Gastrocnemius medialis (tissue), 4 donors: ENCODE measurements around the gene ITGB1. TPM values are rescaled to one million over a fixed set of nuclear protein-coding genes. Genes with fewer than 3 reads are reported as not detected.

Experiments used
- ATAC-seq, 2 donors: fragments of 150-250 bp; one replicate each; pipeline ENCODE4 v1.9.1; 2016
- DNase-seq, 2 donors: peaks; one replicate each; pipeline ENCODE4 v3.0.0-alpha.2; 2019
- H3K27ac ChIP-seq, 4 donors: fragments of 200-600 bp; sonication (generic); 1 replicate in 1 of 4; 2 replicates in 3 of 4; pipeline ENCODE4 v1.5.1; 2016 to 2018; ENCODE audit warnings: mild to moderate bottlenecking in 2 of 4, moderate library complexity in 1 of 4
- H3K27me3 ChIP-seq, 3 donors: fragments of 200-600 bp; sonication (generic) in 2 of 3; 1 replicate in 1 of 3; 2 replicates in 2 of 3; pipeline versions ENCODE4 v1.5.1 to v1.6.0; 2016 to 2019; ENCODE audit warnings: mild to moderate bottlenecking in 1 of 3, moderate library complexity in 1 of 3
- H3K36me3 ChIP-seq, 2 donors: fragments of 200-600 bp; sonication (generic) in 1 of 2; one replicate each; pipeline ENCODE4 v1.5.1; 2017 to 2018
- H3K4me1 ChIP-seq, 2 donors: fragments of 200-600 bp; sonication (generic) in 1 of 2; one replicate each; pipeline ENCODE4 v1.5.1; 2016 to 2017; ENCODE audit warnings: mild to moderate bottlenecking in 2 of 2
- H3K4me3 ChIP-seq, 4 donors: fragments of 200-600 bp; sonication (generic) in 3 of 4; 1 replicate in 1 of 4; 2 replicates in 3 of 4; pipeline ENCODE4 v1.5.1; 2016 to 2019; ENCODE audit warnings: mild to moderate bottlenecking in 2 of 4
- H3K9me3 ChIP-seq, 3 donors: fragments of 200-600 bp; sonication (generic) in 2 of 3; 1 replicate in 1 of 3; 2 replicates in 2 of 3; pipeline ENCODE4 v1.5.1; 2016 to 2019
- CTCF ChIP-seq, 5 experiments: fragments of 450-650 bp in 3 of 5; fragments of 200-600 bp in 2 of 5; sonication (generic) in 2 of 5; IDR thresholded peaks in 4 of 5; conservative IDR thresholded peaks in 1 of 5; 1 replicate in 4 of 5; 2 replicates in 1 of 5; pipeline ENCODE4 v1.5.1; 2016 to 2019; ENCODE audit warnings: antibody characterized with exemption in 5 of 5, mild to moderate bottlenecking in 3 of 5, moderate library complexity in 3 of 5
- POLR2A ChIP-seq, 2 donors: fragments of 450-650 bp; IDR thresholded peaks; one replicate each; pipeline ENCODE4 v1.6.1; 2017; ENCODE audit warnings: antibody characterized with exemption in 2 of 2, mild to moderate bottlenecking in 2 of 2, moderate library complexity in 2 of 2
- in situ Hi-C, 4 donors: fragments of 200-750 bp; cut with MboI; loops; one replicate each; pipeline versions ENCODE4 v1.15.0 to v1.8.0; 2017; ENCODE audit warnings: low sequenced_read_pairs in 4 of 4
- intact Hi-C: fragments of 100-400 bp; cut with DNase I; formaldehyde crosslinking; loops from one replicate; pipeline ENCODE4 v1.15.1; 2023; ENCODE audit warnings: low total_unique reads
- total RNA-seq, 4 donors: library from RNA; depleted of rRNA; stranded (reverse); fragments of >200 nt; gene quantifications; one replicate each; pipeline versions ENCODE4 v1.1.0 to v1.2.3, GENCODE V29; 2016

ITGB1 gene
- total RNA-seq, 4 donors from 2014 or later = 242 to 379 (median 368) TPM

DNA sequence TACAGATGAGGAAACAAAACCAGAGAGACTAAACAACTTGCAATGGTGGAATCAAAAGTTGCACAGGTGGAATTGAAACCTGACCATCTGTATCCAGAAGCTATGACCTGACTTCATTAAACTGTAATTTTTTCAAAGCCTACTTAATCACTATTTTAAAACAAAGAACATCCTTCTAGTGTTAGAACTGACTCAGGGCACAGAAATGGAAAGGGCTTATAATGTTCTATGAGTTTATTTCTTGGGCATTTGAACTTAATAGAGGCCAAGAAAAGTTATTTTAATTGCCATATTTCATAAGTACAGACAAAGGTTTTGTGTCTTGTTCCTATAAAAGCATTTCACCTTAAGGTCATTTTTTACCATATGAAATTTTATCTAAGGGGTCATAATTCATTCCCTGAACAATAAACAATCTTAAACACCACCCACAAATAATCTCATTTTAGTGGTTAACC is 8.8 kb downstream of the ITGB1 start:
- no peak overlapping the region for H3K4me3 ChIP-seq
- in situ Hi-C loops = no loop called here
- DNase-seq (no peak), ATAC-seq (no peak)
- H3K9me3 ChIP-seq = no peaks in the 10 kb centered on the region
- H3K4me1 ChIP-seq = peaks cover 68 to 72% of the 10 kb centered on the region in 2 donors
- peak overlapping the region in 2 of 4 donors; percentile 2 to 19 for H3K27ac ChIP-seq
- no peaks in the 10 kb centered on the region for H3K27me3 ChIP-seq
- TF ChIP-seq POLR2A (IDR thresholded peaks at IDR 0.05) = no peak
- TF ChIP-seq CTCF (IDR thresholded peaks at IDR 0.05 in 4 of 5, conservative IDR thresholded peaks at IDR 0.05 in 1 of 5) = no peak
- intact Hi-C loops = no loop called here
- no peaks in the 10 kb centered on the region for H3K36me3 ChIP-seq

DNA sequence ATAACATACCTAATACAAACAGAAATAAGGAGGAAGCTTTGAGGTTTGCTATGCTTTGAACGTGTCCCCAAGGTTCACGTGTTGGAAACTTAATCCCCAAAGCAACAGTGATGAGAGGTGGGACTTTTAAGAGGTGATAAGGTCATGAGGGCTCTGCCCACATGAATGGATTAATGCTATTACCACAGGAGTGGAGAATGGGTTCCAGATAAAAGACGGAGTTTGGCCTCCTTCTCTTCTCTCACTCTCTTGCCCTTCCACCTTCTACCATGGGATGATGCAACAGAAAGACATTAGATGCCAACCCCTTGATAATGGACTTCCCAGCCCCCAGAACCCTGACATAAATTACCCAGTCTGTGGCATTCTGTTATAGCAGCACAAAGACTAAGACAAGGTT is 9.6 kb downstream of the ITGB1 start:
- in situ Hi-C loops = no loop called here
- H3K4me1 ChIP-seq = peaks cover 68 to 70% of the 10 kb centered on the region in 2 donors

GRCh38 chr10:32947586-32947985 is 10.4 kb downstream of the ITGB1 start:
- DNase-seq = no peak
- Histone ChIP-seq H3K4me1 (peaks cover 66 to 68% of the 10 kb centered on the region in 2 donors), H3K4me3 (no peak overlapping the region), H3K36me3 (no peaks in the 10 kb centered on the region), H3K9me3 (no peaks in the 10 kb centered on the region), H3K27me3 (no peaks in the 10 kb centered on the region), H3K27ac (no peak overlapping the region)
- intact Hi-C loops = no loop called here
- no peak for TF ChIP-seq POLR2A (IDR thresholded peaks at IDR 0.05)
- TF ChIP-seq CTCF (IDR thresholded peaks at IDR 0.05 in 4 of 5, conservative IDR thresholded peaks at IDR 0.05 in 1 of 5) = no peak
- no peak for ATAC-seq
- in situ Hi-C loops = no loop called here

More for the DNA sequence above, 9.6 kb downstream of the ITGB1 start:
- TF ChIP-seq POLR2A (IDR thresholded peaks at IDR 0.05) (no peak), CTCF (IDR thresholded peaks at IDR 0.05 in 4 of 5, conservative IDR thresholded peaks at IDR 0.05 in 1 of 5) (no peak)
- ATAC-seq (no peak), DNase-seq (no peak)
- H3K27me3 ChIP-seq = no peaks in the 10 kb centered on the region
- H3K9me3 ChIP-seq = no peaks in the 10 kb centered on the region
- no peaks in the 10 kb centered on the region for H3K36me3 ChIP-seq
- H3K27ac ChIP-seq = peak overlapping the region in 2 of 4 donors; percentile 12 to 19
- intact Hi-C loops = no loop called here
- no peak overlapping the region for H3K4me3 ChIP-seq

GRCh38 chr10:32946108-32946507 is 11.9 kb downstream of the ITGB1 start:
- DNase-seq = no peak
- Histone ChIP-seq H3K4me3 (no peak overlapping the region), H3K9me3 (no peaks in the 10 kb centered on the region), H3K27me3 (no peaks in the 10 kb centered on the region), H3K27ac (no peak overlapping the region), H3K36me3 (no peaks in the 10 kb centered on the region), H3K4me1 (peaks cover 66 to 72% of the 10 kb centered on the region in 2 donors)
- intact Hi-C loops = no loop called here
- in situ Hi-C loops = no loop called here
- TF ChIP-seq POLR2A (IDR thresholded peaks at IDR 0.05) (no peak), CTCF (IDR thresholded peaks at IDR 0.05 in 4 of 5, conservative IDR thresholded peaks at IDR 0.05 in 1 of 5) (no peak)
- ATAC-seq = no peak
